ENCODE data around the gene GALK1.

GALK1 gene

GRCh38 chr17:75809631-75810111 lies 44.7 kb upstream of the GALK1 start:
- Histone ChIP-seq H3F3A (ENCODE audit: control insufficient read depth, insufficient read depth) (no peaks in the 10 kb centered on the region), H3K9me2 (replicated peaks; ENCODE audit: control insufficient read depth, low read length) (no peaks in the 10 kb centered on the region), H4K20me1 (ENCODE audit: control insufficient read depth, insufficient read depth, low read depth, low read length) (no peaks in the 10 kb centered on the region), H3K4me2 (ENCODE audit: low read length) (no peak overlapping the region), H3K36me3 (ENCODE audit: control insufficient read depth, low read length) (peaks cover 46% of the 10 kb centered on the region), H3K27ac (ENCODE audit: low read depth, low read length) (no peak overlapping the region), H3K4me1 (ENCODE audit: control insufficient read depth, low read length) (no peaks in the 10 kb centered on the region), H3K79me2 (ENCODE audit: control insufficient read depth, low read length) (peaks cover 7% of the 10 kb centered on the region; the same call in 1 of the 2 replicates), H3K4me3 (ENCODE audit: low read length) (no peak overlapping the region), H3K9me3 (ENCODE audit: control insufficient read depth, insufficient read depth, low read length) (no peaks in the 10 kb centered on the region), H3K27me3 (ENCODE audit: control insufficient read depth, low read length) (no peaks in the 10 kb centered on the region)
- TF ChIP-seq, protein P1, sequence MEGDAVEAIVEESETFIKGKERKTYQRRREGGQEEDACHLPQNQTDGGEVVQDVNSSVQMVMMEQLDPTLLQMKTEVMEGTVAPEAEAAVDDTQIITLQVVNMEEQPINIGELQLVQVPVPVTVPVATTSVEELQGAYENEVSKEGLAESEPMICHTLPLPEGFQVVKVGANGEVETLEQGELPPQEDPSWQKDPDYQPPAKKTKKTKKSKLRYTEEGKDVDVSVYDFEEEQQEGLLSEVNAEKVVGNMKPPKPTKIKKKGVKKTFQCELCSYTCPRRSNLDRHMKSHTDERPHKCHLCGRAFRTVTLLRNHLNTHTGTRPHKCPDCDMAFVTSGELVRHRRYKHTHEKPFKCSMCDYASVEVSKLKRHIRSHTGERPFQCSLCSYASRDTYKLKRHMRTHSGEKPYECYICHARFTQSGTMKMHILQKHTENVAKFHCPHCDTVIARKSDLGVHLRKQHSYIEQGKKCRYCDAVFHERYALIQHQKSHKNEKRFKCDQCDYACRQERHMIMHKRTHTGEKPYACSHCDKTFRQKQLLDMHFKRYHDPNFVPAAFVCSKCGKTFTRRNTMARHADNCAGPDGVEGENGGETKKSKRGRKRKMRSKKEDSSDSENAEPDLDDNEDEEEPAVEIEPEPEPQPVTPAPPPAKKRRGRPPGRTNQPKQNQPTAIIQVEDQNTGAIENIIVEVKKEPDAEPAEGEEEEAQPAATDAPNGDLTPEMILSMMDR (IDR thresholded peaks at IDR 0.05; ENCODE audit: low read depth, low read length, poor library complexity, severe bottlenecking), result no peak
- no peak for TF ChIP-seq EZH2phosphoT487 (IDR thresholded peaks at IDR 0.05; ENCODE audit: borderline replicate concordance, low read length)

GRCh38 chr17:75808905-75809621 lies 44.1 kb upstream of the GALK1 start:
- Histone ChIP-seq H3K9me2 (replicated peaks; ENCODE audit: control insufficient read depth, low read length) (no peaks in the 10 kb centered on the region), H3K4me1 (ENCODE audit: control insufficient read depth, low read length) (no peaks in the 10 kb centered on the region), H3F3A (ENCODE audit: control insufficient read depth, insufficient read depth) (no peaks in the 10 kb centered on the region), H3K4me3 (ENCODE audit: low read length) (no peak overlapping the region), H3K4me2 (ENCODE audit: low read length) (no peak overlapping the region), H3K9me3 (ENCODE audit: control insufficient read depth, insufficient read depth, low read length) (no peaks in the 10 kb centered on the region), H4K20me1 (ENCODE audit: control insufficient read depth, insufficient read depth, low read depth, low read length) (no peaks in the 10 kb centered on the region), H3K27ac (ENCODE audit: low read depth, low read length) (no peak overlapping the region), H3K27me3 (ENCODE audit: control insufficient read depth, low read length) (no peaks in the 10 kb centered on the region), H3K79me2 (ENCODE audit: control insufficient read depth, low read length) (peaks cover 11% of the 10 kb centered on the region), H3K36me3 (ENCODE audit: control insufficient read depth, low read length) (peaks cover 43% of the 10 kb centered on the region)
- no peak for TF ChIP-seq EZH2phosphoT487 (IDR thresholded peaks at IDR 0.05; ENCODE audit: borderline replicate concordance, low read length)
- TF ChIP-seq, protein P1 (IDR thresholded peaks at IDR 0.05; ENCODE audit: low read depth, low read length, poor library complexity, severe bottlenecking), result no peak

DNA sequence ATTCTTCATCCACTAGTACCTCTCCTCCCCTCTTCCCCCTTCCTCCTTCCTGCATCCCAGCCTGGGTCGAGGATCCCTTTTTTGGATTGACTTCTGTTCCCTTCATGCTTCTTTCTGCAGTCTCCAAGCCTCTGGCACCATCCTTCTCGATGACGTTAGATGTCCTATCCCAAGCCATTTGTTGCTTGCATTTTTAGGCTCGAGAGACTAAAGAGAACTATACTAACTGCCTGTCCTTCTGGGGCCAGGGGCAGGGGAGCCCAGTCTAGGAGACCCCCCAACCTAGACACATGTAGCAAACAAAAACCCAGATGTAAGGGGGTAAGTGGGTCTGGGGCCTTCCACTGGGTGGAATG lies 43.5 kb upstream of the GALK1 start:
- Histone ChIP-seq H3K9me3 (ENCODE audit: control insufficient read depth, insufficient read depth, low read length) (no peaks in the 10 kb centered on the region), H3K9me2 (replicated peaks; ENCODE audit: control insufficient read depth, low read length) (no peaks in the 10 kb centered on the region), H3K27me3 (ENCODE audit: control insufficient read depth, low read length) (no peaks in the 10 kb centered on the region), H3K4me2 (ENCODE audit: low read length) (no peak overlapping the region), H3K36me3 (ENCODE audit: control insufficient read depth, low read length) (peaks cover 42% of the 10 kb centered on the region), H4K20me1 (ENCODE audit: control insufficient read depth, insufficient read depth, low read depth, low read length) (no peaks in the 10 kb centered on the region), H3K4me1 (ENCODE audit: control insufficient read depth, low read length) (no peaks in the 10 kb centered on the region), H3K4me3 (ENCODE audit: low read length) (no peak overlapping the region), H3K27ac (ENCODE audit: low read depth, low read length) (no peak overlapping the region), H3F3A (ENCODE audit: control insufficient read depth, insufficient read depth) (no peaks in the 10 kb centered on the region), H3K79me2 (ENCODE audit: control insufficient read depth, low read length) (peaks cover 16% of the 10 kb centered on the region)
- TF ChIP-seq, protein P1 (IDR thresholded peaks at IDR 0.05; ENCODE audit: low read depth, low read length, poor library complexity, severe bottlenecking), result no peak
- TF ChIP-seq EZH2phosphoT487 (IDR thresholded peaks at IDR 0.05; ENCODE audit: borderline replicate concordance, low read length), result no peak

Data from DOHH2 (cell line).